Head of caudate nucleus (tissue), 42 donors: ENCODE data around the gene SFRP2.

Experiments used
- DNase-seq, 42 donors: peaks; one replicate each; pipeline versions ENCODE4 v3.0.0 to v3.0.0-alpha.2; 2020 to 2021; ENCODE audit warnings: mixed read lengths in 7 of 42
- intact Hi-C: fragments of 100-400 bp; cut with DNase I; formaldehyde crosslinking; loops from one replicate; pipeline ENCODE4 v1.15.0; 2022

Gene SFRP2

DNA sequence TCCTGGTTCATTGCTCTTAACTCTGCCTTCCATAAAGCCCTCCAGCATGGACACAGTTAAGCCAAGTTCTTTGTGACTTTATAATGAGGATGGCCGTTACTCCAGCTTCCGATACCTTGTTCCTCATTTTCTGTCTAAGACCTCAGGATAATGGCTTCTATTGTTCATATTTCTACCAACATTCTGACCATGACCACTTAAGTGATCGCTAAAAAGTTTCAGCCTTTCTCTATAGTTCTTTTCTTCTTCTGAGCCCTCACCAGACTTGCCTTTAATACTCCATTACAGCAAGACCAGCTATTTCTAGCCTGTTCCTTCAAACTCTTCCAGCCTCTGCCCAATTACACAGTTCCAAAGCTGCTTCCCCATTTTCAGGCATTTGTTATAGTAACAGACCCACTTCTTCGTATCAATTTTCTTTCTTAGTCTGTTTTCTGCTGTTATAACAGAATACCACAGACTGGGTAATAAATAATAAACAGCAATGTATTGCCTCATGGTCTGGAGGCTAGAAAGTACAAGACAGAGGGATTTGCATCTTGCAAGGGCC, 41.4 kb downstream of the SFRP2 start:
- intact Hi-C loops, result no loop called here

DNA sequence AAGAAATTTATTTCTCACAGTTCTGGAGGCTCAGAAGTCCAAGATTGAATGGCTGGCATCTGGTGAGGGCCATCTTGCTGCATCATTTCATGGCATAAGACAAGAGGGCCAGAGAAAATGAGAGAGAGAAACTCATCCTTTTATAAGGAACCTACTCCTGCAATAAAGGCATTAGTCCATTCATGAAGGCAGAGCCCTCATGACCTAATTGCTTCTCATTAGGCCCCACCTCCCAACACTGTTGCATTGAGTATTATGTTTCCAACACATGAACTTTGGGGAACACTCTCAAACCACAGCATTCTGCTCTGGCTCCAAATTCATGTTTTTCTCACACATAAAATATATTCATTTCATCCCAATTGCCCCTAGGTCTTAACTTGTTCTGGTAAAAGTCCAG, 43.2 kb downstream of the SFRP2 start:
- intact Hi-C loops, result no loop called here
- DNase-seq, result no peak

More for the DNA sequence above, 41.4 kb downstream of the SFRP2 start:
- no peak for DNase-seq

DNA sequence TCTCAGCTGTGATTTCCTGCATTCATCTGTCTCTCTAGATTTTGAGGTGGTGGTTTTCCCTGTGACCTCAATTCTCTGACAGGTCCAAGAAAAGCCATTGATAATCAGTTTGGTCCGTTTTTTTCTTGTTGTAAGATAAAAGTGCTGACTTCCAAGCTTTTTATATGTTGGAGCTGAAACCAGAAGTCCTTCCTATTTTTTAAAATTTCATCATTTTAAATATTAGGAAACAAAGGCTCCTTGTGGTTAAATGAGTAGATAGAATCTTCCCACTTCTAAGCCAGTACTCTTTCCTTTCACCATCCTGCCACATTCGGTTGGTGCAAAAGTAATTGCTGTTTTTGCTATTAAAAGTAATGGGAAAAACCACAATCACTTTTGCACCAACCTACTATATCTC, 47.3 kb downstream of the SFRP2 start:
- no peak for DNase-seq
- intact Hi-C loops, result no loop called here

DNA sequence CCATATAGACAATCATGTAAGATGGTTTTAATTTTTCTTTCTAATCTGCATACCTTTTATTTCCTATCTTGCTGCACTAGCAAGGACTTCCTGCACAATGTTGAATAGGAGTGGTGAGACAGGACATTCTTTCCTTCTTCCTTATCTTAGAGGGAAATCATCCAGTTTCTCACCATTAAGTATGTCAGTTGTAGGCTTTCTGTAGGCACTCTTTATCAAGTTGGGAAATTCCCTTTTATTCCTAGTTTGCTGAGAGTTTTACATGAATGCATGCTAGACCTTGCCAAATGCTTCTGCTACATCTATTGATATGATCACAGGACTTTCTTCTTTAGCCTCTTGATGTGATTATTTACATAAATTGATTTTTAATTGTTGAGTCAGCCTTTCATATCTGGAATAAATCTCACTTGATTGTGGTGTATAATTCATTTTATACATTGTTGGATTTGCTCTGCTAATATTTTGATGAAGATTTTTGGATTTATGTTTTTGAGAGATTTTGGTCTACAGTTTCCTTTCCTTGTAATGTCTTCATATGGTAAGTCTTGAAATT, 52.9 kb downstream of the SFRP2 start:
- intact Hi-C loops, result no loop called here
- DNase-seq, result no peak

DNA sequence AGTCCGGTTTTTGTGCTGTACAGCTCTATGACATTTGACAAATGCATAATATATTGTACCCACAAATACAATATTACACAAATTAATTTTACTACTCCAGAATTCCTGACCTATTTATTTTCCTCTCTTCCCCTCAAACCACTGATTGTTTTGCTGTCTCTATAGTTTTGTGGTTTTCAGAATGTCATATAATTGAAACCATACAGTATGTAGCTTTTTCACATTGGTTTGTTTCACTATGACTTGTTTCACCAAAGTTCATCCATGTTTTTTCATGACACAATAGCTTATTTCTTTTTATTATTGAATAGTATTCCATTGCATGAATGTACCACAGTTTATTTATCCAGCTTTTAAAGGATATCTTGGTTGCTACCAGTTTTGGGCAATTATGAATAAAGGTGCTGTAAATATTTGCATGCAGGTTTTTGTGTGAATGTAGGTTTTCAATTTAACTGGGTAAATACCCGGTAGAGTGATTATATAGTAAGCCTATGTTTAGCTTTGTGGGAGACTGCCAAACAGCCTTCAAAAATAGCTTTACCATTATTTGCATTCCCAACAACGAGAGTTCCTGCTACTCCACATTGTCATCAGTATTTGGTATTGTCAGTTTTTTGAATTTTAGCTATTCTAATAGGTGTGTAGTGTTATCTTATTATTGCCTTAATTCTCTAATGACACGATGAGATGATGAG, 55.0 kb downstream of the SFRP2 start:
- intact Hi-C loops, result no loop called here
- no peak for DNase-seq

DNA sequence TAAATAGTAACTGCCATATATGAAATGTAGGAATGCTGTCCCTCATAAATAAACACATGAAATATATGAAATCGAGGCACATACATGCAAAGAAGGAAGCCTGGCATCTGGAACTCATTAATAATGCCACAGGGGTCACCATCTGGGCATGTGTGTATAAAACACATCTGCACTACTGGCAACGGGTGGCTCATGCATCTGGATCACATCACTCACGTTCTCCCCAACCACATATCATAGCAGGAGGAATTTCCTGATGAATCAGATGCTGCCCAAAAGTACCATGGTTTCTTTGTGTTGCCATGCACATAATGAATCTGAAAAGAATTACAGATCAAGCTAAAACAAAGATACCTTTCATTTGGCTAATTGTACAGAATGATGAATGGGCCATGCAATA, 57.6 kb downstream of the SFRP2 start:
- no peak for DNase-seq
- intact Hi-C loops, result no loop called here
